GM10266 (cell line): ENCODE results near the gene ZEB2.

ENCODE experiments used
- DNase-seq: peaks from one replicate; pipeline ENCODE4 v3.0.0; 2012; ENCODE audit errors: extremely low spot score
- TF ChIP-seq, protein P1 (sequence below): IDR thresholded peaks from 2 replicates; pipeline ENCODE4 v1.5.1; 2012; ENCODE audit warnings: mild to moderate bottlenecking, low read depth; ENCODE audit not compliant: control insufficient read depth, insufficient read depth; ENCODE audit errors: missing control alignments

The ZEB2 gene

DNA sequence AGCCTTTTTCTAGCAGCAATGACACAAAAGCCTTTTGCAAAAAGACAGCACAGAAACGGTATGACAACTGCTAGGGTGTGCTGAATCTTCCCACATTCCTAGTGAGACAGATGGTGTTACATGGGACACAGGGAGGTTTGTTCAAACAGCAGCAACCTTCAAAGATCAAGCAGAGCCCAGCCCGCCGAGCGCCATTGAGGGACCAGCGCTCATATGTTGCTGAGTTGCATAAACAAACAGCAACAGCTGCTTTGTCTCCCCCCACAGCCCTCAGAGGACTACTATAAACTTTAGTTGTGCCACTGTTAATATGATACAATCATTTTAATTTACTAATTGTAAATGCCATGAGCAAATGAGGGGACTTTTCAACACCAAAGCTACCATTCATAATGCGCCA lies 117.7 kb downstream of the ZEB2 start:
- no peak for DNase-seq
- TF ChIP-seq, protein P1, sequence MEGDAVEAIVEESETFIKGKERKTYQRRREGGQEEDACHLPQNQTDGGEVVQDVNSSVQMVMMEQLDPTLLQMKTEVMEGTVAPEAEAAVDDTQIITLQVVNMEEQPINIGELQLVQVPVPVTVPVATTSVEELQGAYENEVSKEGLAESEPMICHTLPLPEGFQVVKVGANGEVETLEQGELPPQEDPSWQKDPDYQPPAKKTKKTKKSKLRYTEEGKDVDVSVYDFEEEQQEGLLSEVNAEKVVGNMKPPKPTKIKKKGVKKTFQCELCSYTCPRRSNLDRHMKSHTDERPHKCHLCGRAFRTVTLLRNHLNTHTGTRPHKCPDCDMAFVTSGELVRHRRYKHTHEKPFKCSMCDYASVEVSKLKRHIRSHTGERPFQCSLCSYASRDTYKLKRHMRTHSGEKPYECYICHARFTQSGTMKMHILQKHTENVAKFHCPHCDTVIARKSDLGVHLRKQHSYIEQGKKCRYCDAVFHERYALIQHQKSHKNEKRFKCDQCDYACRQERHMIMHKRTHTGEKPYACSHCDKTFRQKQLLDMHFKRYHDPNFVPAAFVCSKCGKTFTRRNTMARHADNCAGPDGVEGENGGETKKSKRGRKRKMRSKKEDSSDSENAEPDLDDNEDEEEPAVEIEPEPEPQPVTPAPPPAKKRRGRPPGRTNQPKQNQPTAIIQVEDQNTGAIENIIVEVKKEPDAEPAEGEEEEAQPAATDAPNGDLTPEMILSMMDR, result no peak

DNA sequence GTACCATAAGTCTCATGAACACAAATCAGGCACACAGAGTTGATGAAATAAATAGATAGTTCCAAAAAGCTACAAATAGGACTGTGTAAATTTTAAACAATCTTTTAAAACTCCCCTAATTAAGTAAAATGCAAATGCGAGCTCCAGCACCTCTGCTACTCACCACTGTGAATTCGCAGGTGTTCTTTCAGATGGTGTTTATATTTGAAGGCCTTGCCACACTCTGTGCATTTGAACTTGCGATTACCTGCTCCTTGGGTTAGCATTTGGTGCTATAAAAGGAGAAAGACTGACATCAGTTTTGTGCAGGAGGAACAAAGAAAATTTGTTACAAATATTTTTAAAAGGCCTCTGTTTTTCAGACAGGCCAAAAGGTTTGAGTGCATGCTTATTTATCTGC lies 118.9 kb downstream of the ZEB2 start:
- DNase-seq, result no peak
- TF ChIP-seq, protein P1, result no peak

DNA sequence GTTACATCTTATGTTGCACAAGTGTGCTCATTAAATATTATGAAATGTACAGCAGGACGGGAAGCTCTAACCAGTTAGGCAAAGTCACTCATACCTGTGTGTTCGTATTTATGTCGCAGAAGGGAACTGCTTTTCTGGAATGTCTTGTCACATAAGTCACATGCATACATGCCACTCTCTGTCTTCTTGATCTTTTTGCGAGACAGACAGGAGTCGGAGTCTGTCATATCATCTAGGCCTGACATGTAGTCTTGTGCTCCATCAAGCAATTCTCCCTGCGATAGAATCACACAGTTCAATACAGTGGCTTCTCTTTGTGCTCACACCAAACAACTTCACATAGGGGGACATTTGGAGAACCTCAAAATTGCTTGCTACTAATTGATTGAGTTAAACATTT lies 123.6 kb downstream of the ZEB2 start:
- TF ChIP-seq, protein P1, result no peak
- no peak for DNase-seq

DNA sequence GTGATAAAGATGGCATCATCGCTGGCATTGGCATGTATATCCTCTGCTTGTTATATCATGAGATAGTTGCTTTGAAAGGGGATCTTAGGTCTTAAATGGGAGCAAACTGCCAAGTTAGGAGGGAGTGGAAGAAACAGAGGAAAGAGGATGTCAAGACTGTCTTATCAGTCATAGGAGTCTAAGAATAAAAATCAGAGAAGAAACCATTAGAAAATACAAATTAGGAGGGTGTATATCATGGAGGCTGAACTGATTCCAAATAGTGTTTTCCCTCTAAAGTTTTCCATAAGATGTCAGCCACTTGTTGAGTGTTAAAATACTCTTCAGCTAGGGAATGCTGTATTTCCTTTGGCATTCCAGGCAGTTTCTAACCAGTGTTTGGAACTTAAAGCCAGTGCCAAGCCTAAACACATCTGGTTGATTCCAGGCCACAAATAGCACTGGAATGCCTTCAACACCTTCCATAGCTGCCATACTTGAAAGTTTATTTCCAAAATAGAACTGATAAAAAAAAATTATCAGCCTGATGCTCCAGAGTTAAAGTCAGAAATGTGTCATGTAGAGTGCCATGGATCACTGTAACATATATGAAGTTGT lies 129.4 kb downstream of the ZEB2 start:
- TF ChIP-seq, protein P1, result no peak
- no peak for DNase-seq

DNA sequence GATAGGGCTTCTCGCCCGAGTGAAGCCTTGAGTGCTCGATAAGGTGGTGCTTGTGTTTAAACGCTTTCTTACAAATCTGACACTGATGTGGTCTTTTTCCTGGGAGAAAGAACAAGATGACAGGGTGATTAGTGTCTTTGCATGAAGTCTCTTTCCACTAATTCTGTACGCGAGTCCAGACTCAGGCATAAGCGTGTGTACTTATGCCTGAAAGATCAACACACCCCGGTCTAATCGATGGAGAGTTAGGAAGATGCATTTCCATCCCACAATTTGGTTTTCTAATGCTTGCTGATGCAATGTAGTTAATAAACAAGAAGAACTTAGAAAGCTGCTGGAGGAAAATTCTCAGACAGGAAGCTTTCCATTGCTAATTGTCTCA lies 130.0 kb downstream of the ZEB2 start:
- DNase-seq, result no peak
- TF ChIP-seq, protein P1, result no peak

DNA sequence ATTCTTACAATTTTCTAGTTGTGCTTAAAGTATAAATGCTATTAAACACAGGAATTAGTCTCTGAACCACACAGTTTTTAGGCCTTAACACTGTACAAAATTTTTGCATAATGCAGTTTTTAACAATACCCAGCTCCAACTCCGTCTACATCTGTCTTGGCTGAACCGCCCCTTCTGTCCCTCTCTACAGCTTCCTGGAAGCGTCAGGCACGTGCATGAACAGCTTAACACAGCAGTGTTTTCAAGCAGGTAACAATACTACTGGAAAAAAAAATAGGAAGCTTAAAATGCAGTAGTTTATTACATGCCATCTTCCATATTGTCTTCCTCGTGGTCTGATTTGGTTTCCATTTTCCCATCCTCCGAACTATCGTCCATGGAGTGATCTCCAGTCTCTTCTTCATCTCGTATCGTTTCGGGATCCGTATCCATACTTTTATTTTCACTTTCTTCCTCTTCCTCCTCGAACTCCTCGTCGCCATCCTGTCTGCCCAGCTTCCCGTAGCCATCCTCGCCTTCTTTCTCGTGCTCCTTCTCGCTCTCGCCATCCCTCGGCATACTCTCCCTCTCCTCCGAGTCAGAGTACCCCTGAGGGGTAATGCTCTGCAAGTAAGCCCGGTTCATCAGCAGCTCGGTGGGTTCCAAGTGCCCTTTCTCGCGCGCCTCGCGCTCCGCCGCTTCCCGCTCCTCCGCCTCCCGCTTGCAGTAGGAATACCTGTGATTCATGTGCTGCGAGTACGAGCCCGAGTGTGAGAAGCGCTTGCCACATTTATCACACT lies 130.6 kb downstream of the ZEB2 start:
- DNase-seq, result no peak
- TF ChIP-seq, protein P1, result no peak

DNA sequence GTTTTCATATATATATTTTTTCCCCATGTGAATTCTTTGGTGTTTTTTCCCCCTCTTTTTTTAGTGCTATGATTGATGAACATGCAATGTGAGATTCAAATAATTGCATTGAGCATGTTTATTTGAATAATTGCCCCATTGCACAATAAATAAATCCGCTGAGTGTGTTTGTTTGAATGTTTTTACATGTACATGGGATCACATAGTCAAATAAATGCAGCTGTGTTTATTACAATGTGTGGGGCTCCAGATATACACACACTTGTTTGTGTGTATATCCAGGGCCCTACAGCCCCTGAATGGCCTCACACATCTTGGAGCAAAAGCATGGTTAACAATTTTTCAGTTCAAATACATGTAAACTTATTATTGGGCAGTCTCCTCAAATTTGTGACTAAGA lies 134.5 kb downstream of the ZEB2 start:
- TF ChIP-seq, protein P1, result no peak
- DNase-seq, result no peak
